GM12878 (cell line): ENCODE data around the gene TXLNA. TPM values are rescaled to one million over a fixed set of nuclear protein-coding genes. Genes with fewer than 3 reads are reported as not detected.

Source experiments
- ATAC-seq: fragments of 200-7000 bp; cut with Tn5 transposase; 3 replicates; pipeline ENCODE4 v1.9.1; 2020; ENCODE audit warnings: mild to moderate bottlenecking, moderate library complexity
- BruUV-seq: library from RNA; stranded (reverse); fragments of 400-500 nt; replicated peaks from 2 replicates; lab custom pipeline; 2021; lab: Mats Ljungman, UMichigan
- CTCF ChIA-PET: fragments of 300-600 bp; sonication (Branson Sonifier 250); formaldehyde crosslinking; extraction: SDS; loops from one replicate; lab custom pipeline; 2021; ENCODE audit warnings: inconsistent platforms; lab: Yijun Ruan, JAX
- POLR2A ChIA-PET: fragments of 350-600 bp; formaldehyde crosslinking; extraction: SDS; loops from one replicate; lab custom pipeline; 2021; ENCODE audit warnings: inconsistent platforms; lab: Charles Lee
- RAD21 ChIA-PET: fragments of 300-600 bp; sonication (Branson Sonifier 250); formaldehyde crosslinking; loops from one replicate; lab custom pipeline; 2023; ENCODE audit warnings: antibody characterized with exemption; ENCODE audit not compliant: unreplicated experiment; lab: Charles Lee
- SMC1A ChIA-PET: fragments of 300-600 bp; sonication (Branson Sonifier 250); formaldehyde crosslinking; loops from one replicate; lab custom pipeline; 2023; ENCODE audit not compliant: unreplicated experiment, uncharacterized antibody; lab: Charles Lee
- DNase-seq: peaks from one replicate; pipeline ENCODE4 v3.0.0-alpha.2; 2011; ENCODE audit warnings: low read depth, low spot score
- FAIRE-seq: peaks from 3 replicates; lab custom pipeline; 2011; peaks lifted over from hg19 to GRCh38; lab: Jason Lieb, UNC
- H2AFZ ChIP-seq: 2 replicates; pipeline ENCODE4 v1.6.0; 2011; ENCODE audit warnings: low read depth, low read length, control low read depth; ENCODE audit not compliant: control insufficient read depth
- H3K27ac ChIP-seq: 2 replicates; pipeline ENCODE4 v1.5.1; 2011; ENCODE audit warnings: control low read depth; ENCODE audit not compliant: control insufficient read depth, insufficient read depth
- H3K27me3 ChIP-seq, 2 experiments: replicated peaks in 1 of 2; 2 replicates each; pipeline versions ENCODE4 v1.6.0 to v1.6.1; 2011; ENCODE audit warnings: low read length in 1 of 2; ENCODE audit not compliant: control insufficient read depth in 2 of 2, insufficient read depth in 2 of 2
- H3K36me3 ChIP-seq, 2 experiments: 2 replicates each; pipeline ENCODE4 v1.5.1; 2011; ENCODE audit warnings: low read length in 1 of 2; ENCODE audit not compliant: control insufficient read depth in 2 of 2, insufficient read depth in 2 of 2
- H3K4me1 ChIP-seq: 2 replicates; pipeline ENCODE4 v1.6.1; 2011; ENCODE audit warnings: mild to moderate bottlenecking, low read length, moderate library complexity, mixed read lengths; ENCODE audit not compliant: control insufficient read depth, insufficient read depth
- H3K4me2 ChIP-seq: 2 replicates; pipeline ENCODE4 v1.6.0; 2011; ENCODE audit warnings: control low read depth; ENCODE audit not compliant: control insufficient read depth, insufficient read depth
- H3K4me3 ChIP-seq: fragments of 200-600 bp; sonication (generic); 2 replicates; pipeline ENCODE4 v1.5.1; 2016
- H3K79me2 ChIP-seq: 2 replicates; pipeline ENCODE4 v1.6.0; 2011; ENCODE audit warnings: low read length; ENCODE audit not compliant: control insufficient read depth, insufficient read depth
- H3K9ac ChIP-seq: 2 replicates; pipeline ENCODE4 v1.8.0; 2011; ENCODE audit warnings: low read length, control low read depth, mixed read lengths; ENCODE audit not compliant: control insufficient read depth, insufficient read depth
- H3K9me3 ChIP-seq: replicated peaks from 3 replicates; pipeline ENCODE4 v1.5.1; 2011; ENCODE audit warnings: mild to moderate bottlenecking, low read length; ENCODE audit not compliant: control insufficient read depth, insufficient read depth
- H4K20me1 ChIP-seq: 2 replicates; pipeline ENCODE4 v1.6.0; 2011; ENCODE audit not compliant: control insufficient read depth, insufficient read depth
- BMI1 ChIP-seq: fragments of 450-650 bp; IDR thresholded peaks from 2 replicates; pipeline ENCODE4 v1.6.1; 2016; ENCODE audit warnings: mild to moderate bottlenecking, moderate library complexity, borderline replicate concordance
- CBX5 ChIP-seq: sonication (generic); IDR thresholded peaks from 2 replicates; pipeline ENCODE4 v1.6.1; 2016; ENCODE audit warnings: low read depth, moderate library complexity, mild to moderate bottlenecking, inconsistent platforms
- CEBPB ChIP-seq, 2 experiments: fragments of 150-350 bp in 1 of 2; IDR thresholded peaks; 2 replicates each; pipeline ENCODE4 v1.6.1; 2012 to 2014; ENCODE audit warnings: low read depth in 2 of 2, low read length in 2 of 2, borderline replicate concordance in 1 of 2, inconsistent platforms in 1 of 2
- EED ChIP-seq: sonication (generic); IDR thresholded peaks from 2 replicates; pipeline ENCODE4 v1.6.1; 2016; ENCODE audit warnings: antibody characterized with exemption, low read depth
- ESRRA ChIP-seq: IDR thresholded peaks from 2 replicates; pipeline ENCODE4 v1.6.1; 2012; ENCODE audit warnings: mild to moderate bottlenecking, low read length, improper control_type of control experiment
- FOXM1 ChIP-seq: IDR thresholded peaks from 2 replicates; pipeline ENCODE4 v1.6.1; 2012; ENCODE audit warnings: low read depth, mild to moderate bottlenecking, inconsistent platforms, low read length, moderate library complexity
- KAT2A ChIP-seq: conservative IDR thresholded peaks from 2 replicates; pipeline ENCODE4 v1.6.1; 2011; ENCODE audit warnings: low read depth, low read length; ENCODE audit not compliant: control insufficient read depth
- MXI1 ChIP-seq: fragments of 150-350 bp; IDR thresholded peaks from 2 replicates; pipeline ENCODE4 v1.6.1; 2011; ENCODE audit warnings: low read depth, mild to moderate bottlenecking, inconsistent platforms, low read length, improper control_type of control experiment
- MYB ChIP-seq: fragments of 150-350 bp; IDR thresholded peaks from 2 replicates; pipeline ENCODE4 v1.6.1; 2014; ENCODE audit warnings: mild to moderate bottlenecking, low read depth, low read length, borderline replicate concordance
- NBN ChIP-seq: fragments of 450-650 bp; IDR thresholded peaks from 2 replicates; pipeline ENCODE4 v1.6.1; 2016
- POLR2AphosphoS5 ChIP-seq: IDR thresholded peaks from 2 replicates; pipeline ENCODE4 v1.6.1; 2011; ENCODE audit warnings: mild to moderate bottlenecking, low read length, inconsistent platforms
- RAD21 ChIP-seq: IDR thresholded peaks from 2 replicates; pipeline ENCODE4 v1.6.1; 2011; ENCODE audit warnings: mild to moderate bottlenecking, low read depth, low read length, moderate library complexity; ENCODE audit not compliant: insufficient read depth
- RAD51 ChIP-seq: fragments of 450-650 bp; IDR thresholded peaks from 2 replicates; pipeline ENCODE4 v1.6.1; 2016; ENCODE audit warnings: moderate library complexity, mild to moderate bottlenecking, inconsistent platforms
- SIX5 ChIP-seq: IDR thresholded peaks from 2 replicates; pipeline ENCODE4 v1.6.1; 2011; ENCODE audit warnings: mild to moderate bottlenecking, low read depth, low read length, moderate library complexity; ENCODE audit not compliant: severe bottlenecking
- SP1 ChIP-seq: IDR thresholded peaks from one replicate; pipeline ENCODE4 v1.6.1; 2011; ENCODE audit warnings: low read depth, low read length
- TARDBP ChIP-seq: IDR thresholded peaks from 2 replicates; pipeline ENCODE4 v1.6.1; 2016; ENCODE audit warnings: borderline replicate concordance
- ZNF274 ChIP-seq: IDR thresholded peaks from one replicate; pipeline ENCODE4 v1.8.0; 2011; ENCODE audit not compliant: insufficient read length, insufficient read depth
- WGBS: methylation state at CpG from one replicate; pipeline ENCODE4 v1.1.6; 2016; ENCODE audit warnings: low lambda C conversion rate; ENCODE audit not compliant: insufficient replicate concordance, insufficient coverage; ENCODE audit errors: missing lambda C conversion rate; 5-methylcytosine and 5-hydroxymethylcytosine counted together
- in situ Hi-C: fragments of 300-500 bp; cut with MboI; formaldehyde crosslinking; loops from 9 replicates; pipeline ENCODE4 v1.14.3; 2018; ENCODE audit warnings: mixed read lengths
- intact Hi-C: fragments of 100-400 bp; cut with micrococcal nuclease; formaldehyde crosslinking; loops from one replicate; pipeline ENCODE4 v1.14.2; 2022; ENCODE audit not compliant: unreplicated experiment
- polyA plus RNA-seq, 11 experiments: library from polyadenylated mRNA; depleted of rRNA in 4 of 11; unstranded in 6 of 11; stranded (reverse) in 5 of 11; fragments of >200 nt; fragmentation: Nextera tagmentation in 4 of 11; fragmentation: Illumina TruSeq in 1 of 11; extraction: Ambion mirVana in 4 of 11; extraction: Trizol in 1 of 11; gene quantifications; 1 replicate in 1 of 11; 2 replicates in 10 of 11; pipeline versions ENCODE4 v1.2.1 to v1.2.3, GENCODE V29; 2011 to 2016; ENCODE audit warnings: inconsistent platforms in 2 of 11, missing spikeins in 2 of 11, low read depth in 1 of 11
- total RNA-seq, 4 experiments: library from RNA; depleted of rRNA in 3 of 4; stranded (reverse); fragments of >200 nt in 3 of 4; fragmentation: Illumina TruSeq in 1 of 4; extraction: Trizol in 1 of 4; gene quantifications; 2 replicates each; pipeline versions ENCODE4 v1.2.1 to v1.2.3, GENCODE V29; 2013 to 2021
- TF ChIP-seq, protein P1 (sequence below): fragments of 450-650 bp; IDR thresholded peaks from 2 replicates; pipeline ENCODE4 v1.6.1; 2017; ENCODE audit warnings: mild to moderate bottlenecking, moderate library complexity

The TXLNA gene
- total and polyA plus RNA-seq, 10 of the 15 experiments (the other 5 are each of a cell fraction or from before 2014, with no cell fraction given) = 7.2 to 93.7 (median 47.9) TPM

DNA sequence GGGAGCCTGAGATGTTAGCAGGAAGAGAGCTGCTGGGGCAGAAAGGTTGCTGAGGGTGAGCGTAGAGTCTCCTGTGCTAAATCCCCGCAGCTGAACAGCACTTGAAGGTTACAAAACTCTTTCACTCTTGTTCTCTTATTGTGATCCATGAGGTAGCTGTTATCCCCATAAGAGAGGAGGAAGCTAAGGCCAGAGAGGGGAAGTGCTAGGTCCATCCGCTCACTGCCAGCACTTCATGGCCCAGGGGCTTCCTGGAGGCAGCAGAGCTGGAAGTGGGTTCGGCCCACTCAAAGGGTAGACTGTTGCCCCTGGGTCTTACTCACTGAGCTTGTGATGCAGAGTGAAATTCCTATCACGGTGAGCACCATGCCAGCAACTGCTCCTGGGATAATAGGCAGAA, 37.1 kb downstream of the TXLNA start (continued):
- TF ChIP-seq KAT2A (no peak), ESRRA (no peak), CEBPB (IDR thresholded peaks at IDR 0.05; ENCODE audit: borderline replicate concordance in 1 of 2, low read depth in 2 of 2, low read length in 2 of 2) (no peak), SP1 (no peak)
- TF ChIP-seq, all 136 proteins: peak for 0

DNA sequence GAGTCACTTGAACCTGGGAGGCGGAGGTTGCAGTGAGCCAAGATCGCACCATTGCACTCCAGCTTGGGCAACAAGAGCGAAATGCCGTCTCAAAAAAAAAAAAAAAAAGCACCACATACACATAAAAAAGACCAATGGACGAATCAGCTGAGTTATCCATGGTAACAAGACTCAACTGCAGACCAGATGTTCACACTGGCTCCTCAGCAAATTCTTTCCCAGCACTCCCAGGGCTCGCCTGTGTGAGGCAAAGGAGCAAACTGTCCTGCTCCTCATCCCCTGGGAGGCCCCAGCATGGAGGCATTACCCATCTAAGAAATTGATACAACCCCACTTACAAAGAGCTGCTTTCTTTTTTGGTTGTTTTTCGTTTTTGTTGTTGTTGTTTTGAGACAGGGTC, 39.5 kb downstream of the TXLNA start:
- FAIRE-seq (no peak), ATAC-seq (no peak), DNase-seq (no peak)
- H3K27ac ChIP-seq = no peak overlapping the region
- no TSS peak for BruUV-seq
- ChIA-PET SMC1A (interaction anchor here (0.6 to 1.3 kb wide), 6 partner anchors 11 to 182 kb away, joined by 3 to 4 read pairs (median 3); no protein-coding TSS in a partner anchor), CTCF (interaction anchor here (1.0 to 6.0 kb wide), 7 partner anchors 16 to 182 kb away, joined by 3 to 46 read pairs (median 4); partner anchors contain the start of gene FAM167B), RAD21 (interaction anchor here (0.6 to 1.7 kb wide), 3 partner anchors 22 to 389 kb away, joined by 3 to 5 read pairs (median 3); no protein-coding TSS in a partner anchor), POLR2A (interaction anchor here (0.6 kb wide), 1 partner anchor 24 kb away, joined by 3 read pairs; no protein-coding TSS in a partner anchor)
- intact Hi-C loops (no loop called here), in situ Hi-C loops (no loop called here)
- no peak overlapping the region for H3K4me3 ChIP-seq
- H3K4me2 ChIP-seq = no peak overlapping the region
- no peak overlapping the region for H2AFZ ChIP-seq
- WGBS = 65% methylated on average over 5 of the region's 7 CpGs
- no peaks in the 10 kb centered on the region for H3K27me3 ChIP-seq
- H3K36me3 ChIP-seq = peaks cover 0 to 14% of the 10 kb centered on the region in 2 experiments; a peak in 3 of 4 replicates
- H3K4me1 ChIP-seq = peaks cover 10% of the 10 kb centered on the region
- no peaks in the 10 kb centered on the region for H4K20me1 ChIP-seq
- no peak overlapping the region for H3K9ac ChIP-seq
- TF ChIP-seq RAD21 (no peak), MXI1 (no peak), BMI1 (no peak), RAD51 (no peak), NBN (no peak), MYB (no peak), SIX5 (no peak), POLR2AphosphoS5 (no peak), TARDBP (no peak), ZNF274 (no peak), FOXM1 (no peak), EED (no peak), CBX5 (no peak)
- TF ChIP-seq, protein P1, sequence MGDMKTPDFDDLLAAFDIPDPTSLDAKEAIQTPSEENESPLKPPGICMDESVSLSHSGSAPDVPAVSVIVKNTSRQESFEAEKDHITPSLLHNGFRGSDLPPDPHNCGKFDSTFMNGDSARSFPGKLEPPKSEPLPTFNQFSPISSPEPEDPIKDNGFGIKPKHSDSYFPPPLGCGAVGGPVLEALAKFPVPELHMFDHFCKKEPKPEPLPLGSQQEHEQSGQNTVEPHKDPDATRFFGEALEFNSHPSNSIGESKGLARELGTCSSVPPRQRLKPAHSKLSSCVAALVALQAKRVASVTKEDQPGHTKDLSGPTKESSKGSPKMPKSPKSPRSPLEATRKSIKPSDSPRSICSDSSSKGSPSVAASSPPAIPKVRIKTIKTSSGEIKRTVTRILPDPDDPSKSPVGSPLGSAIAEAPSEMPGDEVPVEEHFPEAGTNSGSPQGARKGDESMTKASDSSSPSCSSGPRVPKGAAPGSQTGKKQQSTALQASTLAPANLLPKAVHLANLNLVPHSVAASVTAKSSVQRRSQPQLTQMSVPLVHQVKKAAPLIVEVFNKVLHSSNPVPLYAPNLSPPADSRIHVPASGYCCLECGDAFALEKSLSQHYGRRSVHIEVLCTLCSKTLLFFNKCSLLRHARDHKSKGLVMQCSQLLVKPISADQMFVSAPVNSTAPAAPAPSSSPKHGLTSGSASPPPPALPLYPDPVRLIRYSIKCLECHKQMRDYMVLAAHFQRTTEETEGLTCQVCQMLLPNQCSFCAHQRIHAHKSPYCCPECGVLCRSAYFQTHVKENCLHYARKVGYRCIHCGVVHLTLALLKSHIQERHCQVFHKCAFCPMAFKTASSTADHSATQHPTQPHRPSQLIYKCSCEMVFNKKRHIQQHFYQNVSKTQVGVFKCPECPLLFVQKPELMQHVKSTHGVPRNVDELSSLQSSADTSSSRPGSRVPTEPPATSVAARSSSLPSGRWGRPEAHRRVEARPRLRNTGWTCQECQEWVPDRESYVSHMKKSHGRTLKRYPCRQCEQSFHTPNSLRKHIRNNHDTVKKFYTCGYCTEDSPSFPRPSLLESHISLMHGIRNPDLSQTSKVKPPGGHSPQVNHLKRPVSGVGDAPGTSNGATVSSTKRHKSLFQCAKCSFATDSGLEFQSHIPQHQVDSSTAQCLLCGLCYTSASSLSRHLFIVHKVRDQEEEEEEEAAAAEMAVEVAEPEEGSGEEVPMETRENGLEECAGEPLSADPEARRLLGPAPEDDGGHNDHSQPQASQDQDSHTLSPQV = no peak
- no peaks in the 10 kb centered on the region for H3K9me3 ChIP-seq
- peaks cover 25% of the 10 kb centered on the region for H3K79me2 ChIP-seq
